Stimulated activated naive CD8-positive, alpha-beta T cell treated with anti-CD3 and anti-CD28 coated beads, Interleukin-15, amount 100 ng/mL, for 72 hours (primary cell): ENCODE results near the gene CYP46A1.
"Not testable (repeated sequence)": the region's sequence is repeated elsewhere in the genome, so short reads cannot be mapped to it uniquely, and the experiment has no call there.

Experiments used
- ATAC-seq: fragments of 150-1000 bp; cut with Tn5 transposase; 2 replicates; pipeline ENCODE4 v1.10.0; 2021; ENCODE audit warnings: mild to moderate bottlenecking, moderate library complexity
- DNase-seq, 2 donors: peaks; one replicate each; pipeline ENCODE4 v3.0.0; 2021 to 2022
- H3K27ac Mint-ChIP-seq, 2 donors: one replicate each; pipeline ENCODE4 v1.8.0; 2022; ENCODE audit warnings: mild to moderate bottlenecking in 2 of 2, mixed read lengths in 2 of 2, moderate library complexity in 2 of 2
- H3K27me3 Mint-ChIP-seq: one replicate; pipeline ENCODE4 v1.8.0; 2022; ENCODE audit warnings: mixed read lengths
- H3K4me1 Mint-ChIP-seq: one replicate; pipeline ENCODE4 v1.8.0; 2022; ENCODE audit warnings: mild to moderate bottlenecking, mixed read lengths
- H3K4me3 Mint-ChIP-seq, 2 donors: one replicate each; pipeline ENCODE4 v1.8.0; 2022; ENCODE audit warnings: mild to moderate bottlenecking in 2 of 2, mixed read lengths in 2 of 2, moderate library complexity in 1 of 2
- H3K9me3 Mint-ChIP-seq, 2 donors: one replicate each; pipeline ENCODE4 v1.8.0; 2022; ENCODE audit warnings: mixed read lengths in 2 of 2

Gene CYP46A1

GRCh38 chr14:99683619-99684409, at the start of gene CYP46A1:
CYP46A1 (plus strand) TSS chr14:99684298; CDS start chr14:99684418, 120 bp downstream.
- ATAC-seq (peak; percentile 93), DNase-seq (peak; percentile 100)
- peaks cover 0 to 2% of the 10 kb centered on the region in 2 donors for H3K9me3 Mint-ChIP-seq
- H3K27me3 Mint-ChIP-seq, result peaks cover 37% of the 10 kb centered on the region
- peak within 1 kb of the TSS; percentile 90 to 96 for H3K4me3 Mint-ChIP-seq
- H3K27ac Mint-ChIP-seq, result peak within 1 kb of the TSS; percentile 72 to 91
- H3K4me1 Mint-ChIP-seq, result peaks cover 21% of the 10 kb centered on the region

DNA sequence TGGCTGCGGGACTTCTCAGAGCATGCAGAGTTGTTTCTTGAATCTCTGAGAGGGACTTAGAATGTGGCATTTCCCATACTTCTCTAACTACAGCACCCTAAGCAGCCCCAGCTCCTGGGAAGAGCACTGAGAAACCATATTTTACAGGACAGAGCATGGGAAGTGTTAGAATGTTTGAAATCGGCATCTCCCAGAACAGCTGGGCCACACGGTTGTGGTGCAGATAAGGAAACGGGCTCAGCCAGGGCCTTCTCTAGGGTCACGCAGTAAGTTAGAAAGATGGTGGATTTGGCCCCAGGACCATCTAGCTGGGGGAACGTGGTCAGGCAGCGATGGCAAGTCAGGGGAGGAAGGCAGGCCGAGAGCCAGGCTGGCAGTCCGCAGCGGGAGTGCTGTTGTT, 49.7 kb upstream of the CYP46A1 start:
- peaks cover 13% of the 10 kb centered on the region for H3K27me3 Mint-ChIP-seq
- DNase-seq (no peak), ATAC-seq (no peak)
- H3K4me1 Mint-ChIP-seq, result no peaks in the 10 kb centered on the region
- peak overlapping the region in 1 of 2 donors; percentile 27 for H3K27ac Mint-ChIP-seq
- no peak overlapping the region for H3K4me3 Mint-ChIP-seq
- no peaks in the 10 kb centered on the region for H3K9me3 Mint-ChIP-seq

DNA sequence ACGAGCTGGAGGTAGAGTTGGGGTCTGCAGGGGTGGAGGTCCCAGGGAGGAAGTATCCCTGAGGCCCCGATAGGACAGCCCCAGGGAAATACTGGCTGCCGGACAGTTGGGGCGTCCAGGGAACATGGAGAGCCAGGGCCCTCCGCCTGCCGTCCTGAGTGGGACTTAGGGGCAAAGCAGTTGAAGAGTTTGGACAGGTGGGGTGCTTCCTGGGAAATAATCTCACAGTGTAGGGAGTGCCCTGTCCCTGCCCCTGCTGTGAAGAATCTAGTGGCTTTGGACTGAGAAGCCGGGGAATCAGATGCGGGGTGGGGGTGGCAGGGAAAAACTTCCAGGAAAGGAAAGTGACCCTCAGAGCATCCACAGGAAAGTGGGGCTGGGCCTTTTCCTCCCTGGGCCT, 49.0 kb upstream of the CYP46A1 start:
- H3K4me3 Mint-ChIP-seq, result no peak overlapping the region
- peaks cover 12% of the 10 kb centered on the region for H3K27me3 Mint-ChIP-seq
- no peak for ATAC-seq
- no peaks in the 10 kb centered on the region for H3K9me3 Mint-ChIP-seq
- no peaks in the 10 kb centered on the region for H3K4me1 Mint-ChIP-seq
- no peak for DNase-seq
- H3K27ac Mint-ChIP-seq, result no peak overlapping the region

- H3K27me3 Mint-ChIP-seq, result peaks cover 7% of the 10 kb centered on the region
- H3K9me3 Mint-ChIP-seq, result no peaks in the 10 kb centered on the region
- H3K27ac Mint-ChIP-seq, result peak overlapping the region; percentile 16 to 82
Observed at GRCh38 chr14:99636487-99636886, 47.6 kb upstream of the CYP46A1 start.

GRCh38 chr14:99637624-99638023, 46.5 kb upstream of the CYP46A1 start:
- DNase-seq (no peak), ATAC-seq (no peak)
- no peaks in the 10 kb centered on the region for H3K9me3 Mint-ChIP-seq
- H3K4me3 Mint-ChIP-seq, result no peak overlapping the region
- no peaks in the 10 kb centered on the region for H3K4me1 Mint-ChIP-seq
- H3K27ac Mint-ChIP-seq, result no peak overlapping the region
- H3K27me3 Mint-ChIP-seq, result peaks cover 7% of the 10 kb centered on the region

More at GRCh38 chr14:99636487-99636886, 47.6 kb upstream of the CYP46A1 start:
- no peak for DNase-seq
- H3K4me3 Mint-ChIP-seq, result no peak overlapping the region
- H3K4me1 Mint-ChIP-seq, result no peaks in the 10 kb centered on the region
- ATAC-seq, result no peak

GRCh38 chr14:99642771-99643170, 41.3 kb upstream of the CYP46A1 start:
- H3K27me3 Mint-ChIP-seq, result peaks cover 41% of the 10 kb centered on the region
- not testable (repeated sequence) for H3K4me1 Mint-ChIP-seq, H3K27ac Mint-ChIP-seq, H3K9me3 Mint-ChIP-seq, H3K4me3 Mint-ChIP-seq, DNase-seq, ATAC-seq

- no peaks in the 10 kb centered on the region for H3K9me3 Mint-ChIP-seq
- peaks cover 8% of the 10 kb centered on the region for H3K4me1 Mint-ChIP-seq
- no peak overlapping the region for H3K27ac Mint-ChIP-seq
- peaks cover 42% of the 10 kb centered on the region for H3K27me3 Mint-ChIP-seq
- ATAC-seq (peak; percentile 57), DNase-seq (no peak)
- H3K4me3 Mint-ChIP-seq, result no peak overlapping the region
Observed at GRCh38 chr14:99643343-99643742, 40.8 kb upstream of the CYP46A1 start.

- Mint-ChIP-seq H3K4me1 (peaks cover 8% of the 10 kb centered on the region), H3K4me3 (peak overlapping the region in 1 of 2 donors; percentile 8), H3K27me3 (peaks cover 42% of the 10 kb centered on the region), H3K9me3 (no peaks in the 10 kb centered on the region), H3K27ac (peak overlapping the region in 1 of 2 donors; percentile 6)
- ATAC-seq, result no peak
- no peak for DNase-seq
Observed at GRCh38 chr14:99644035-99644587, 40.0 kb upstream of the CYP46A1 start.

DNA sequence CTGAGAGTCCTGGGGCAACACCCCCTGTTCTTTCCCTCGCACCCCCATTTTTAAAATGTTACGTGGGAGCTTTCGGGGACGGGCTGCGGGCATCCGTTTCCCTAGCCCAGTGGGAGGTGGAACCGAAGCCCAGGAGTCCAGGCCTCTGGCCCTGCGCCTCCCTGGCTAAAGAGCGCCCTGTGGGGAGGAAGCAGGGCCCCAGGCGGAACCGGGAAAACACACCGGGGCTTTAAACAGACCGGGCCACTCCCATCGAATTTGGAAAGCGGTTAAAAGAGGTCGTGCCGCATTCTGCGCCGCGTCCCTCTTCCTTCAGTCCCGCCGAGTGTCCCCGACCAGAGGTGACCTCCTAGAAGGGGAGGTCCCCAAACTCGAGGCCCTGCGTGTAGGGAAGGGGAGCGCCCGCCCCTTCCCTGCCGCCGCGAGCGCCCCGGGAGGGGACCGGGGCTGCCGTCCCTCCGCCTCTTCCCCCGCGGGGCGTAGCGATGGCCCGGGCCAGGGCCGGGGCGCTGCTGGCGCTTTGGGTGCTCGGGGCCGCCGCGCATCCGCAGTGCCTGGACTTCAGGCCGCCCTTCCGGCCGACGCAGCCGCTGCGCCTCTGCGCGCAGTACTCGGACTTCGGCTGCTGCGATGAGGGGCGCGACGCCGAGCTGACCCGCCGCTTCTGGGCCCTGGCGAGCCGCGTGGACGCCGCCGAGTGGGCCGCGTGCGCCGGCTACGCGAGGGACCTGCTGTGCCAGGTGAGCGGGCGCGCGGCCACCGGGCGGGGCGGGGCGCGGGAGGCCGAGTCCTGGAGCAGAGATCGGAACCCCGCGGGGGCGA, 39.2 kb upstream of the CYP46A1 start, which contains the start of gene HHIPL1:
TSS of gene HHIPL1 (plus strand) at position 407 of the 822 bp plus-strand sequence. CDS start at position 486, 79 bp downstream.
- peak within 1 kb of the TSS; percentile 17 to 44 for H3K4me3 Mint-ChIP-seq

GRCh38 chr14:99645545-99646505, 38.3 kb upstream of the CYP46A1 start:
- H3K9me3 Mint-ChIP-seq, result no peaks in the 10 kb centered on the region

More for the DNA sequence above, 39.2 kb upstream of the CYP46A1 start, which contains the start of gene HHIPL1:
- no peaks in the 10 kb centered on the region for H3K9me3 Mint-ChIP-seq
- no peak within 1 kb of the TSS for H3K27ac Mint-ChIP-seq
- DNase-seq, result no peak
- peaks cover 42% of the 10 kb centered on the region for H3K27me3 Mint-ChIP-seq
- ATAC-seq, result peak; percentile 40
- H3K4me1 Mint-ChIP-seq, result peaks cover 8% of the 10 kb centered on the region

DNA sequence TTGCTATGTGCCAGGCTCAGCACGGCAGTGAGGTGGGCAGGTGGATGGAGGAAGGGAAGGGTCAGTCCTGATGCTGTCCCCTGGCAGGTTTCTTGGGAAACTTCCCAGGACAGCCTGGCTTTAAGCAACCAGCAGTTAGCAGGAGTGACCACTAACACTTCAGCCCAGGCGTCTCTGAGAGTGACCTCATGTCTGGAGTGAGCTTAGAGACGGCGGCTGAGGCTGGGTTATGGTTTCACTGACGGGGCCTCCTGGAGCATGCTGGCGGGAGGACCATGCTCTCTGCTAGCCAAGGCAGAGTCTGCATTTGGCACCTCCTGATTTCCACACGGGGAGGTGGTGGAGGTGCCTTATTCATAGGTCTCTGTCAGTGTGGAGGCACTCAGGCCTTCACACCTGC, 36.7 kb upstream of the CYP46A1 start:
- ATAC-seq, result no peak
- no peak overlapping the region for H3K27ac Mint-ChIP-seq
- H3K27me3 Mint-ChIP-seq, result peaks cover 42% of the 10 kb centered on the region
- H3K4me3 Mint-ChIP-seq, result no peak overlapping the region
- no peaks in the 10 kb centered on the region for H3K9me3 Mint-ChIP-seq
- H3K4me1 Mint-ChIP-seq, result peaks cover 8% of the 10 kb centered on the region
- no peak for DNase-seq

More at GRCh38 chr14:99645545-99646505, 38.3 kb upstream of the CYP46A1 start:
- Mint-ChIP-seq H3K4me1 (peaks cover 8% of the 10 kb centered on the region), H3K27ac (no peak overlapping the region), H3K4me3 (peak overlapping the region; percentile 12 to 34), H3K27me3 (peaks cover 42% of the 10 kb centered on the region)
- ATAC-seq, result peak; percentile 26
- no peak for DNase-seq

DNA sequence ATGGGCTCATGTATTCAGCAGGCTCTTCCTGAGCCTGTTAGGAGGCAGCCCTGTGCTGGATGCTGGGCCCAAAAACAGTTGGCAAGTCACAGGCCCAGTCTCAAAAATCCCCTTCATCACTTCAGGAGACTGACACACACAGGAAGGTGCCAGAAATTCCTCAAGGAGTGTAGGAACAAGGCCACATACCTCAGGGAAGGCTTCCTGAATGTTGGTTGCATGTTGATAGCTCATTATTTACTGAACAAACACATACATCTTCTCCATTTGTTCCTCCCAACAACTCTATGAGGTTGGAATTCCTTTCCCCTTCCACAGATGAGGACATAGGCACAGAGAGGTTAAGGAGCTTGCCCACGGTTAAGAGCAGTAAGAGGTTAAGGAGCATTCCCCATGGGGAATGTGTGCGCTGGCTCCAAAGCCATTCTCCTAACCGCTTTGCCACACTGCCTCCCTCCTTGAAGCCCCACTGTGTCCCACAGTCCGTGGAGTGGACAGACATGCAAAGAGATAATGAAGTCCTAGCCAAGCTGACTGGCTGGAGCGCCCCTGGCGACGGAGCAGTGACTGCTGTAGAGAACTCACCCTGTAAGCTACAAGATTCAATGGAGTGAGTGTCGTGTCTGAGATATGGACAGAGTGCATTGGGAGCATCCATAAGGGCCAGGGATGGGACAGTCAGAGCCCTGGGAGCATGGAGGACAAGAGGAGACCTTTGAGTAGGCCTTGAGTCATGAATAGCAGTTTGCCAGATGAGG, 35.9 kb upstream of the CYP46A1 start:
- no peak for ATAC-seq
- Mint-ChIP-seq H3K4me1 (peaks cover 8% of the 10 kb centered on the region), H3K27ac (no peak overlapping the region), H3K4me3 (no peak overlapping the region), H3K27me3 (peaks cover 39% of the 10 kb centered on the region), H3K9me3 (no peaks in the 10 kb centered on the region)
- no peak for DNase-seq

DNA sequence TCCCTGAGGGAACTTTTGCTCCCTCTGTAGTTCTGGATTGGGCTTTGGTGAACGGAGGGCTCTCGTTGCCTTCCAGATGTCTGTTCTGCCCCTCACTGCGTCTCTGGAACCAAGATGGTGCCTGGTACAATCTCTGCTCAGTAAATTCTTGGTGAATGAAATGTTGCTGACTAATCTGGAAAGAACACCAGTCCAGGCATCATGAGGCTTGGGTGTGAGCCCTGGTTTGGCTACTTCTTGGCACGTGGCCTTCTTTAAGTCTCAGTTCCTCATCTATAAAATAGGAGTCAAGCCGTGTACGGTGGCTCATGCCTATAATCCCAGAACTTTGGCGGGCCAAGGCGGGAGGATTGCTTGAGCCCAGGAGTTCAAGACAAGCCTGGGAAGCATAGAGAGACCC, 34.9 kb upstream of the CYP46A1 start:
- Mint-ChIP-seq H3K4me3 (no peak overlapping the region), H3K4me1 (peaks cover 8% of the 10 kb centered on the region), H3K9me3 (no peaks in the 10 kb centered on the region), H3K27me3 (peaks cover 36% of the 10 kb centered on the region), H3K27ac (no peak overlapping the region)
- DNase-seq (no peak), ATAC-seq (no peak)

- H3K4me1 Mint-ChIP-seq, result peaks cover 8% of the 10 kb centered on the region
- ATAC-seq (no peak), DNase-seq (no peak)
- H3K4me3 Mint-ChIP-seq, result no peak overlapping the region
- no peaks in the 10 kb centered on the region for H3K9me3 Mint-ChIP-seq
- H3K27ac Mint-ChIP-seq, result no peak overlapping the region
- H3K27me3 Mint-ChIP-seq, result peaks cover 33% of the 10 kb centered on the region
Observed at GRCh38 chr14:99649643-99650042, 34.5 kb upstream of the CYP46A1 start.
